SK-N-MC (cell line): ENCODE results near the gene ST8SIA6.

Experiments used
- DNase-seq: peaks from one replicate; pipeline ENCODE4 v3.0.0-alpha.2; 2011; ENCODE audit warnings: low read depth, low spot score
- H3K27ac ChIP-seq: fragments of 200-600 bp; sonication (generic); 2 replicates; pipeline ENCODE4 v1.5.1; 2016; ENCODE audit warnings: mixed run types
- H3K36me3 ChIP-seq: fragments of 200-600 bp; sonication (generic); 2 replicates; pipeline ENCODE4 v1.6.1; 2017; ENCODE audit warnings: antibody characterized with exemption, low read length, mixed read lengths; ENCODE audit not compliant: insufficient read depth
- H3K4me3 ChIP-seq: fragments of 200-600 bp; sonication (generic); 2 replicates; pipeline ENCODE4 v1.5.1; 2016
- H3K9ac ChIP-seq: fragments of 200-600 bp; sonication (generic); 2 replicates; pipeline ENCODE4 v1.8.0; 2017; ENCODE audit warnings: mixed run types, mixed read lengths; ENCODE audit not compliant: insufficient read length
- H3K9me3 ChIP-seq: fragments of 200-600 bp; sonication (generic); 2 replicates; pipeline ENCODE4 v1.6.1; 2017; ENCODE audit warnings: low read depth, mild to moderate bottlenecking, antibody characterized with exemption, low read length, moderate library complexity, mixed read lengths
- EZH2 ChIP-seq: fragments of 200-600 bp; sonication (generic); IDR thresholded peaks from one replicate; pipeline ENCODE4 v1.6.1; 2017; ENCODE audit warnings: antibody characterized with exemption
- FOXP2 ChIP-seq: optimal IDR thresholded peaks from 2 replicates; pipeline ENCODE3; 2011; ENCODE audit warnings: mild to moderate bottlenecking, moderate library complexity; ENCODE audit not compliant: insufficient read depth; ENCODE audit errors: extremely low read length, control extremely low read depth
- POLR2AphosphoS5 ChIP-seq: IDR thresholded peaks from 2 replicates; pipeline ENCODE4 v1.6.1; 2012; ENCODE audit warnings: mild to moderate bottlenecking, low read depth, low read length, borderline replicate concordance

Gene ST8SIA6

GRCh38 chr10:17426263-17426750 is 28.1 kb downstream of the ST8SIA6 start:
- no peak overlapping the region for H3K27ac ChIP-seq
- no peak for DNase-seq
- H3K9me3 ChIP-seq, result no peaks in the 10 kb centered on the region
- no peaks in the 10 kb centered on the region for H3K36me3 ChIP-seq
- H3K9ac ChIP-seq, result no peak overlapping the region
- TF ChIP-seq FOXP2, result no peak
- no peak overlapping the region for H3K4me3 ChIP-seq

- DNase-seq, result no peak
- H3K9me3 ChIP-seq, result no peaks in the 10 kb centered on the region
- no peaks in the 10 kb centered on the region for H3K36me3 ChIP-seq
- H3K9ac ChIP-seq, result no peak overlapping the region
- H3K4me3 ChIP-seq, result no peak overlapping the region
- TF ChIP-seq FOXP2, result no peak
- no peak for TF ChIP-seq EZH2
- TF ChIP-seq POLR2AphosphoS5, result no peak
- H3K27ac ChIP-seq, result no peak overlapping the region
Observed at GRCh38 chr10:17425584-17426262, 28.7 kb downstream of the ST8SIA6 start.

- H3K9me3 ChIP-seq, result no peaks in the 10 kb centered on the region
- no peak overlapping the region for H3K9ac ChIP-seq
- H3K4me3 ChIP-seq, result no peak overlapping the region
- TF ChIP-seq FOXP2, result no peak
- TF ChIP-seq POLR2AphosphoS5, result no peak
- no peak for TF ChIP-seq EZH2
- DNase-seq, result no peak
- H3K36me3 ChIP-seq, result no peaks in the 10 kb centered on the region
- H3K27ac ChIP-seq, result no peak overlapping the region
Observed at GRCh38 chr10:17423632-17424186, 30.7 kb downstream of the ST8SIA6 start.

GRCh38 chr10:17422931-17423330 is 31.5 kb downstream of the ST8SIA6 start:
- Histone ChIP-seq H3K9me3 (no peaks in the 10 kb centered on the region), H3K36me3 (no peaks in the 10 kb centered on the region), H3K4me3 (no peak overlapping the region), H3K27ac (no peak overlapping the region), H3K9ac (no peak overlapping the region)
- DNase-seq, result no peak
- TF ChIP-seq POLR2AphosphoS5 (no peak), EZH2 (no peak), FOXP2 (no peak)

- Histone ChIP-seq H3K4me3 (no peak overlapping the region), H3K36me3 (no peaks in the 10 kb centered on the region), H3K9me3 (no peaks in the 10 kb centered on the region), H3K27ac (no peak overlapping the region), H3K9ac (no peak overlapping the region)
- DNase-seq, result no peak
- TF ChIP-seq POLR2AphosphoS5 (no peak), FOXP2 (no peak), EZH2 (no peak)
Observed at GRCh38 chr10:17418249-17418648, 36.1 kb downstream of the ST8SIA6 start.

GRCh38 chr10:17416442-17417211 is 37.8 kb downstream of the ST8SIA6 start:
- H3K36me3 ChIP-seq, result no peaks in the 10 kb centered on the region
- no peak for DNase-seq
- H3K4me3 ChIP-seq, result no peak overlapping the region
- H3K9me3 ChIP-seq, result no peaks in the 10 kb centered on the region
- H3K9ac ChIP-seq, result no peak overlapping the region
- TF ChIP-seq FOXP2, result no peak
- no peak for TF ChIP-seq EZH2
- no peak for TF ChIP-seq POLR2AphosphoS5
- no peak overlapping the region for H3K27ac ChIP-seq

GRCh38 chr10:17415046-17415658 is 39.2 kb downstream of the ST8SIA6 start:
- no peaks in the 10 kb centered on the region for H3K36me3 ChIP-seq
- no peak overlapping the region for H3K27ac ChIP-seq
- no peaks in the 10 kb centered on the region for H3K9me3 ChIP-seq
- no peak for DNase-seq
- no peak for TF ChIP-seq FOXP2
- TF ChIP-seq EZH2, result no peak
- TF ChIP-seq POLR2AphosphoS5, result no peak
- H3K4me3 ChIP-seq, result no peak overlapping the region
- no peak overlapping the region for H3K9ac ChIP-seq

- Histone ChIP-seq H3K9ac (no peak overlapping the region), H3K36me3 (no peaks in the 10 kb centered on the region), H3K9me3 (no peaks in the 10 kb centered on the region), H3K27ac (no peak overlapping the region), H3K4me3 (no peak overlapping the region)
- TF ChIP-seq FOXP2 (no peak), POLR2AphosphoS5 (no peak), EZH2 (no peak)
- no peak for DNase-seq
Observed at GRCh38 chr10:17414484-17414883, 39.9 kb downstream of the ST8SIA6 start.
